Heart right ventricle (tissue), 16 donors: ENCODE data around the gene PROK1. TPM values are rescaled to one million over a fixed set of nuclear protein-coding genes. Genes with fewer than 3 reads are reported as not detected.
"Not testable (repeated sequence)": the region's sequence is repeated elsewhere in the genome, so short reads cannot be mapped to it uniquely, and the experiment has no call there.

ENCODE experiments used
- ATAC-seq, 8 donors: fragments of 200-7000 bp; cut with Tn5 transposase; one replicate each; pipeline ENCODE4 v1.9.1; 2020; ENCODE audit warnings: mild to moderate bottlenecking in 8 of 8, moderate library complexity in 8 of 8, moderate number of reproducible peaks in 1 of 8
- DNase-seq, 2 donors: peaks; one replicate each; pipeline ENCODE4 v3.0.0-alpha.2; 2020
- H3K27ac ChIP-seq, 10 donors: fragments of 200-600 bp; sonication (generic) in 2 of 10; one replicate each; pipeline versions ENCODE4 v1.5.0 to v1.8.0; 2020 to 2022; ENCODE audit warnings: mild to moderate bottlenecking in 3 of 10
- H3K27me3 ChIP-seq, 7 donors: fragments of 200-600 bp; one replicate each; pipeline ENCODE4 v1.8.0; 2021 to 2022; ENCODE audit warnings: mild to moderate bottlenecking in 2 of 7
- H3K36me3 ChIP-seq, 9 donors: fragments of 200-600 bp; sonication (generic) in 1 of 9; one replicate each; pipeline versions ENCODE4 v1.5.0 to v1.8.0; 2020 to 2022; ENCODE audit warnings: mild to moderate bottlenecking in 2 of 9
- H3K4me1 ChIP-seq, 9 donors: fragments of 200-600 bp; sonication (generic) in 1 of 9; one replicate each; pipeline versions ENCODE4 v1.5.0 to v1.8.0; 2020 to 2022; ENCODE audit warnings: mild to moderate bottlenecking in 4 of 9
- H3K4me3 ChIP-seq, 10 donors: fragments of 200-600 bp; sonication (generic) in 2 of 10; one replicate each; pipeline versions ENCODE4 v1.5.0 to v1.8.0; 2020 to 2022; ENCODE audit warnings: mild to moderate bottlenecking in 7 of 10, moderate library complexity in 2 of 10
- H3K9me3 ChIP-seq, 11 donors: fragments of 200-600 bp in 10 of 11; sonication (generic) in 2 of 11; one replicate each; pipeline versions ENCODE4 v1.5.0 to v1.8.0; 2013 to 2022; ENCODE audit warnings: mild to moderate bottlenecking in 2 of 11, control low read depth in 1 of 11, moderate library complexity in 1 of 11
- CTCF ChIP-seq, 9 donors: fragments of 200-600 bp; sonication (generic) in 2 of 9; IDR thresholded peaks; one replicate each; pipeline versions ENCODE4 v1.5.0 to v1.8.0; 2021 to 2022; ENCODE audit warnings: antibody characterized with exemption in 9 of 9, mild to moderate bottlenecking in 5 of 9, moderate library complexity in 1 of 9
- WGBS, 2 donors: extraction: QIAGEN DNeasy Blood & Tissue Kit; methylation state at CpG; one replicate each; pipeline ENCODE4 v1.1.7; 2013; ENCODE audit warnings: inconsistent platforms in 1 of 2; 5-methylcytosine and 5-hydroxymethylcytosine counted together
- intact Hi-C, 10 donors: fragments of 100-400 bp; cut with DNase I; formaldehyde crosslinking; loops; one replicate each; pipeline versions ENCODE4 v1.11.1 to v1.14.2; 2022
- long read RNA-seq, 3 donors: library from polyadenylated mRNA; unstranded; transcript quantifications; one replicate each; pipeline ENCODE4 v2.0.0, GENCODE V29; 2020 to 2021
- polyA plus RNA-seq, 2 donors: library from polyadenylated mRNA; stranded (reverse); fragments of 200-250 nt; gene quantifications; one replicate each; pipeline ENCODE4 v1.2.3, GENCODE V29; 2013
- total RNA-seq, 10 donors: library from RNA; stranded (reverse); fragmentation: NEBNext Ultra II Directional in 3 of 10; extraction: Animal tissue kit (Norgen Biotek cat#: 25700) in 3 of 10; gene quantifications; one replicate each; pipeline versions ENCODE4 v1.2.1 to v1.2.4, GENCODE V29; 2021 to 2023
- donor health status: Arrhythmogenic right ventricular cardiomyopathy.
- donor health status: ischemic (EF 13 %, LVEDD 7.1; RV severe dilation, severe dysfunction).
- donor health status: healthy with polysubstance abuse.
- donor health status: DM: no; HTN: yes; CAD: no.
- donor health status: DM: no; HTN: no; CAD: no.
- donor health status: ischemic (EF 25% LVEDD 6.9; RV normal size, moderate dysfunction).
- donor health status: ischemic (EF 25% LVEDD 5.7; RV mildly dilated, moderate dysfunction).
- donor health status: healthy.
- donor health status: DM: yes; HTN: yes; CAD: no.
- donor health status: Ischemic cardiomyopathy.
- donor health status: ischemic (EF 35%, LVEDD 5.7; RV mildly dilated, moderate dysfunction).
- donor health status: nonischemic (EF 11% LVEDD 7.7; RV severe dilation, severe dysfunction).
- donor health status: DM: yes; HTN: yes; CAD: no.
- donor health status: PGD.
- donor health status: ischemic (EF 29% LVEDD 5.4; RV normal size, mild dysfunction).
- donor health status: nonischemic (EF 23%, LVEDD 6.1; RV moderate dilation, normal function).

PROK1 gene
- 1 to 10 TPM in 1 of 10 donors, under 1 TPM in 4, not detected in 5; 0.17 to 1.6 (median 0.29) TPM for total RNA-seq
- polyA plus RNA-seq: 1 to 10 TPM in 1 of 2 donors, under 1 TPM in 1; 0.07 to 6.8 TPM
- long read RNA-seq, donor 1: 0 reads
- long read RNA-seq, donor 2, partial matches to known transcripts: 2 of 2 reads
- long read RNA-seq, donor 2, other reads (novel, unspliced or antisense): 0 of 2 reads
- long read RNA-seq, donor 3: 0 reads

- DNase-seq (no peak), ATAC-seq (no peak)
- intact Hi-C loops: loop anchor here in 3 of 10 donors (5.0 to 10.0 kb wide), 2 partner anchors 34 to 136 kb away; no protein-coding TSS in a partner anchor
- TF ChIP-seq CTCF (IDR thresholded peaks at IDR 0.05): no peak
- no peak within 1 kb of the TSS for H3K27ac ChIP-seq
- H3K4me1 ChIP-seq: no peaks in the 10 kb centered on the region
- no peaks in the 10 kb centered on the region for H3K36me3 ChIP-seq
- whole genome bisulfite sequencing, 2 donors: 66 to 69% methylated on average over 8 of the region's 8 CpGs
- H3K9me3 ChIP-seq: no peaks in the 10 kb centered on the region
- peaks cover 5 to 42% (median 18%) of the 10 kb centered on the region in 7 donors for H3K27me3 ChIP-seq
- H3K4me3 ChIP-seq: no peak within 1 kb of the TSS
Observed at GRCh38 chr1:110450929-110451328, at the start of gene PROK1. TSS of gene PROK1 (plus strand) at chr1:110451149. CDS start at chr1:110451217, 68 bp downstream.

GRCh38 chr1:110403805-110404204, 47.1 kb upstream of the PROK1 start:
- H3K36me3 ChIP-seq: peaks cover 0 to 74% (median 59%) of the 10 kb centered on the region in 9 donors
- intact Hi-C loops: loop anchor here in 1 of 10 donors (10.0 kb wide), 1 partner anchor 69 kb away; the partner anchor contains the start of gene RBM15
- 95 to 96% methylated on average over 5 of the region's 5 CpGs for WGBS, 2 donors

GRCh38 chr1:110404401-110404800, 46.5 kb upstream of the PROK1 start:
- intact Hi-C loops: loop anchor here in 1 of 10 donors (10.0 kb wide), 1 partner anchor 70 kb away; the partner anchor contains the start of gene RBM15
- Histone ChIP-seq H3K9me3 (no peaks in the 10 kb centered on the region), H3K36me3 (peaks cover 0 to 68% (median 58%) of the 10 kb centered on the region in 9 donors), H3K27ac (no peak overlapping the region), H3K27me3 (no peaks in the 10 kb centered on the region), H3K4me1 (peaks cover 0 to 33% (median 24%) of the 10 kb centered on the region in 9 donors), H3K4me3 (no peak overlapping the region)
- DNase-seq (no peak), ATAC-seq (no peak)
- 89 to 92% methylated on average over 4 of the region's 4 CpGs for WGBS, 2 donors
- no peak for TF ChIP-seq CTCF (IDR thresholded peaks at IDR 0.05)

More at GRCh38 chr1:110403805-110404204, 47.1 kb upstream of the PROK1 start:
- no peak for DNase-seq
- ATAC-seq: no peak
- Histone ChIP-seq H3K4me1 (peaks cover 0 to 31% (median 20%) of the 10 kb centered on the region in 9 donors), H3K27ac (no peak overlapping the region), H3K9me3 (no peaks in the 10 kb centered on the region), H3K27me3 (no peaks in the 10 kb centered on the region), H3K4me3 (no peak overlapping the region)
- no peak for TF ChIP-seq CTCF (IDR thresholded peaks at IDR 0.05)

- not testable (repeated sequence) for ATAC-seq, DNase-seq, H3K27me3 ChIP-seq, H3K9me3 ChIP-seq
- Histone ChIP-seq H3K27ac (peak overlapping the region in 7 of 10 donors; percentile 87 to 98 (median 95)), H3K4me3 (peak overlapping the region; percentile 52 to 99 (median 78)), H3K36me3 (peaks cover 0 to 48% (median 41%) of the 10 kb centered on the region in 9 donors), H3K4me1 (peaks cover 0 to 33% (median 24%) of the 10 kb centered on the region in 9 donors)
- intact Hi-C loops: loop anchor here in 8 of 10 donors (2.0 to 10.0 kb wide), 7 partner anchors 64 to 369 kb away; partner anchors contain the start of genes RBM15 (in 6 of the 8) and KCNC4 (in 2 of the 8)
- 80 to 81% methylated on average over 15 of the region's 15 CpGs for WGBS, 2 donors
Observed at GRCh38 chr1:110406407-110406806, 44.5 kb upstream of the PROK1 start.
